HG02763 (cell line): Measurements from ENCODE around the gene FBXO11.
"Not testable (repeated sequence)": the region's sequence is repeated elsewhere in the genome, so short reads cannot be mapped to it uniquely, and the experiment has no call there.

Experiments
- ATAC-seq: cut with Tn5 transposase; IDR thresholded peaks from one replicate; pipeline ENCODE4 v1.9.1; 2021; ENCODE audit warnings: mild to moderate bottlenecking, moderate library complexity; ENCODE audit not compliant: unreplicated experiment

The FBXO11 gene

DNA sequence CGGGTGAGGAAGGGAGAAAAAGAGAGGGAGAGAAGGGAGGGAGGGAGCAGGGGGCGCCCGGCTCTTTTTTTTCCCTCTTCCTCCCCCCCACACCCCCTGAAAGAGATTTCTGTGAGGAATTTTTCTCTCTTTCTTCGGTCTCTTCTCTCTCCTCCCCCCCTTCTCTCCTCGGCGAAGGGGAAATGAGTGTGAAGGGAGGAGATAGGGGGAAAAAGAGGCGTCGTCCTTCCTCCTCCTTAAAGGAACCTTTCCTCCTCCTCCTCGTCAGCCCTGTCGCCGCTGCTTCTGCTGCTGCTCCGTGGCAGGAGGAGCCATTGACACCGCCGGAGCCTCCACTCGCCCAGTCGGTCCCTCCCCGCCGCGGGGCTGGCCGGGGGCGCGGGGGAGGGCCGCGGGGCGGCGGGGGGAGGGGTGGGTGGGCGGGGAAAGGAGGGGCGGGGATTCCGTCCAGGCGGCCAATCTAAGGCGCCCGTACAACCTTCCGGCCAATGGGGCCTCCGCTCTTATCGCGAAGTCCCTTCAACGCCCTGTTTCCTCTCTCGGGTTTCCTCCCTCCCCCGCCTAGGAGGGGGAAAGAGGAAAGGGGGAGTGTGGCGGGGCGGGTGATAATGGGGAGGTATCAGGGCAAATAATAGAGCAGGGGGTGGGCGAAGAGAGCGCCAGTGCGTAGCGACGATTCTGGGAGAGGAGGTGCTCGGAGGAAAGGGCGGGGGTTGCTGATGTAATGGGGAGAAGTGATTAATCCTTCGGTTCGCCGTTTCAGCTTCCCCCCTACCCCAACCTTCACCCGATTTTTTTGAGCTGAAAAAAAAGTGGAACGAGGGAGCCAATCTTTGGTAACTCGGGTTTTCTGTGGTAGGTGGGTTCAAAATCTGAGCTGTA lies at the start of gene FBXO11:
Gene FBXO11, minus strand, starts transcription at position 342 of the 882 bp plus-strand sequence. CDS start 778 bp downstream, outside the sequence.
- ATAC-seq, result peak; percentile 89

GRCh38 chr2:47950340-47951301 lies 44.3 kb upstream of the FBXO11 start:
- no peak for ATAC-seq

GRCh38 chr2:47946593-47946992 lies 40.3 kb upstream of the FBXO11 start:
- ATAC-seq, result no peak

DNA sequence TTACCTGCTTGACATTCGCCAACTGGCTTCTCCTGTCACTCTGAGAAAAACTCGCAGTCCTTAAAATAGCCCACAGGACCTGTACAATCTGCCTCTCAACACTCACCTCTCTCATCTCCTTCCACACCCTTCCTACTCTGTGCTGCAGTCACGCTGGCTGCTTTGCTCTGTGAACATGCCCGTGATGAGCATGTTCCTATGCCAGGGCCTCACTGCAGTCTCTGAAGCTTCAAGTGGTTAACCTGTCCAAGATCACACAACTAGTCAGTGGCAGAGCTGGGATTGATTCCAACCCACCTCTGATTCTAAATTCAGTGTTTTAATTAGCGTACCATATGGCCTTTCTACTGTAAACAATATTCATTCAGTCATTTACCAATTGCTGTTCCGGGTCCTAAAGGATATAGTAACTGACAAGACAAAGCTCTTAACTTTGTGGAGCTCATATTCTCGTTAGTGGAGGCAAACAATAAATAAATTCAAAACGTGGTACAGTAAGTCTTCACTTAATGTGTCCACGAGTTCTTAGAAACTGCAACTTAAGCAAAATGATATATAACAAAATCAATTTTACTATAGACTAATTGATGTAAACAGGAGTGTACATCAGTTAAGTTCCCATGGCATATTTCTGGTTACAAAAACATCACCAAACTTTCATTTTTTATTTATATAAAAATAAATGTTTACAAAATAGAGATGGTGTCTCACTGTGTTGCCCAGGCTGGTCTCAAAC lies 38.9 kb upstream of the FBXO11 start:
- ATAC-seq, result no peak

- no peak for ATAC-seq
Measured at GRCh38 chr2:47941936-47942335, 35.6 kb upstream of the FBXO11 start.

DNA sequence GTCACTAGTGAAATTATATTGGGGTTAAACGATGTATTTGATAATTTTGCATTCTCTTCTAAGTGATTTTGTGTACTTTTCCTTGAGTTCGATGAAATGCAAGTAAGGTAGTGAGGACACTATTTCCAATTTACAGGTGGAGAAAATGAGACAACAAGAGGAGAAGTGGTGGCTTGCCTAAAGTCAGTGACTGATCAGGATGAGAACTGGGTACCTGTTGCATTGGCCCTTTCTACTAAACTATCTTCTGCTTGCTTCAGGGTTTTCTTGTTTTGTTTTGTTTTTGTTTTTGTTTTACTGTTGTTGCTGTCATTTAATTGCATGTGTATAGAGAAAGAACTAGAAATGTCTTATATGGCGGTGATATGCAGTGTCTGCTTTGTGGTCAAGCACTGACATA lies 31.4 kb upstream of the FBXO11 start:
- no peak for ATAC-seq

- ATAC-seq, result no peak
Measured at GRCh38 chr2:47935071-47935470, 28.8 kb upstream of the FBXO11 start.

DNA sequence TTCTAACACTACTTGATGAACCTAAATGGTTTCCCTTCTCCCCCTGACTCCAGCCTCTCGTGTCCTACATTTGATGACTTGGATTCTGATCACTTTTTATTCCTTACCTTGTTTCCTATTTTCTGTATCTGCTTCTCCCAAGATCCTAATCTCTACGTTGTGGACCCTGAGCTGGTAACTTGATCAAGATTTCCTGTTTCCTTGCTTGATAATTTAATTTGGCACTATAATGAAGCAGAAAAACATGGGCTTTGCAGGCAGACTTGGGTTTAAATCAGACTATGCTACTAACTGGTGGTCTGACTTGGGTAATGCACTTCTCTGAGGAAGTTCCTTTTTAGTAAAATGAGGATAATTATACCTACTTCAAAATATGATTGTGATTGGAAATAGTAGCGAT lies 11.7 kb upstream of the FBXO11 start:
- no peak for ATAC-seq

DNA sequence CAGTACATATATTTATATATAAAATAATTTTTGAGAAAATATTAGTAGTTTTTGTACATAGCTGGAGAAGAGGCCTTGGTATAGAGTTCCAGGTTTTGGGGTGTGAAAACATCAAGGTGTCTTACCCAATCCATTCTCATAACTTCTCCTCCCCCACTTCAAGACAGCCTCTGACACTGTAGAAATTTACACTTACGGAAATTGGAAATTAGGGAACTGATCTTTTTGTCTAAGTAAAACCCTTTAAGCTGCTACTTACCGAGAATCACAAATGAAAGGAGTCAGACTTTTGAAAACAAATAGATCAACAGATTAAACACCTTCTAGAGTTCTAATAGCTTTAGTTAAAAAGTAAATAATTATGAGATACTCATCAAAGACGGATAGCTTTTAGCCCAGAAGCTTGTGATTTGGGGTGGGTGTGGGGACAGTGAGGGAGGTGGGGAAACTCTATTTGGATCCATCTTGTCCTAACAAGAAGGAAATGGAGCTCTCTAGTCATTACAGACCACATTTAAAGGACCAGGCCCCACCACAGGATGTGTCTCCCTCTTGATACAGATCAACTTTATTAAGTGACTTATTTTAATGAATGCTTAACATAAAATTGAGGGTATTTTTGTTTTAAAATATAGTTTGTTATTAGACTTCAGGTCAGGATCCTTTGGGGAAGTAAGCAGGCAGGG lies 11.1 kb upstream of the FBXO11 start:
- no peak for ATAC-seq

- no peak for ATAC-seq
Measured at GRCh38 chr2:47916412-47916811, 10.1 kb upstream of the FBXO11 start.

DNA sequence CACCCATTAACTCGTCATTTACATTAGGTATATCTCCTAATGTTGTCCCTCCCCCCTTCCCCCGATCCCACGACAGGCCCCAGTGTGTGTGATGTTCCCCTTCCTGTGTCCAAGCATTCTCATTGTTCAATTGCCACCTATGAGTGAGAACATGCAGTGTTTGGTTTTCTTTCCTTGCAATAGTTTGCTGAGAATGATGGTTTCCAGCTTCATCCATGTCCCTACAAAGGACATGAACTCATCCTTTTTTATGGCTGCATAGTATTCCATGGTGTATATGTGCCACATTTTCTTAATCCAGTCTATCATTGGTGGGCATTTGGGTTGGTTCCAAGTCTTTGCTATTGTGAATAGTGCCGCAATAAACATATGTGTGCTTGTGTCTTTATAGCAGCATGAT lies 4.4 kb upstream of the FBXO11 start:
- not testable (repeated sequence) for ATAC-seq

DNA sequence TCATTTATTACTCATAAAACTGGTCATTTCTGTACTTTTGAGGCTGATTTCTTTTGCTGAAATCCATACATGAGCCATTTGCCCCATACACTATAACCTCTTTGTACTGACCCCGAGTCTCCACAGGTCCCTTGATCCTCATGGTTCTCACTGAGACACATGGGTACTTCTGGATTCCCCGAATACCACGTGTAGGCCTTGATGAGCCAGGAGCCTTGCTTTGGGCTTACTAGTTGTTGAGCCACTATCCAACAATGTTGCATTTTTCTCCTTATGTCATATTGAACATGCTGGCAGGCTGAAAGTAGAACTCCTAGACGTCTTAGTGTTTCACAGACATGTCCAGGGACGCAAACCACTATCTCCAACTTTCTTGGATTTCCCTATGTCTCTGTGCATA lies 2.4 kb upstream of the FBXO11 start:
- ATAC-seq, result no peak

DNA sequence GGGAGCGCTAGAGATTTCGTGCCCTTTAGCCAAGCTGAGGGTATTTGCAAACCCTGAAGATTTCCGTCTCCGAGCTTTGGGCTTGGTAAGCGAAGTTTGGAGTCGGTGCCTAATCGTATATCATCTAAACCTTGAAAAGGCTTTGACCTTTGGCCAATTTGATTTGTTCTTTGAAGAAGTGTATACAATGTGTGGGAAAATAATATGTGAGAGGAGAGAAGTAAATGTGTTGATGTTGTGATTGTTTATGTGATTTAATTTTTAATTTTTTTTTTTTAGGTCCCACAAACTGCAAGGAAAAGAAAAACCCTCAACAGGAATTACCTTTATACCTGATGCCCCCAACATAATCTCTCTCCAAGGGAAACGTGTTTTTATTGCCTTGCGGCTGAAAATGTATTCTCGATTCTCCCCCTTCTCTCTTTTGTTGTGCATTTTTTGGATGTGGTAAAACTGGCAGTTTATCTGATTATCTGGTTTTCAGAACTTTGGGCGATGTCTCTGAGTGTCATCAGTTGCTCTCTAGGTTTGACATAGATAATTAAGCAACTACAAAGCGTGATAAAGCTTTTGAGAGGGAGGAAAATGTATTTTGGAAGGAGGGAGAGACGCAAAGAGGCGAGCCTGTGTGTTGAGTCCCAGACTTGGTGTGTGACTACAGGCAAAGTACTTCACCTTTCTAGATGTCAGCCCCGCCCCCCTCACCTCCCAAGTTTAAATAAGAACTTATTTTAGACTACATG lies 912 bp upstream of the FBXO11 start:
- peak; percentile 24 for ATAC-seq

- peak; percentile 9 for ATAC-seq
Measured at GRCh38 chr2:47905386-47906156, 727 bp downstream of the FBXO11 start.

DNA sequence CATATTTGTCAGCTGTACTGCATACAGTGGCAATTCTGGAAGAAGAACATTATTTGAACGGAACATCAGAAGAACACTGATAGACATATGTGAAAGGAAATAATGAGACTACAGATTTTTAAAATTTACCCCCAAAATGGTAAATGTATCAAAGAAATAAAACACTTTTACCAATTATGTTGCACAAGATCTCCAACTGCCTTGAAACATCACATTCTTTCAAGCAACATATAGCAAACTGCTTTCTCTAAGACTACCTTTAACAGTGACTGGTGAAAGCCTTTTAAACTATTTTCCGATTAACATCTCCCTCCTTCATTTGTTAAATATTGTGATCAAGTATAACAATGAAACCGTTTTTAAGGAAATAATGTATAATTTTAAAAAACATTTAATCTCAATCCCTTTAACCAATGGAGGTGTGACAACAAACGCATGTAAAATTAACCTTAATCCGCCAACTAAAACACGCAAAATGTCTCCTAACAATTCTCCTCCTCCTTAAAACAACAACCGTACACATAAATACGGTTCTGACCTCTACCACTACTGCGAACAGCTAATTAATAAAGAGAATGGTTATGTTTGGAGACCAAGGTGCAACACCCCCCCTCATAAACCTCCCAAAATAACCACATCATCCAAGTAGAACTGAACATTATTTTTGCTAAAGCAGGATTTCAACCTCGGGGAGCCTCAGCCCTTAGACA lies 2.4 kb downstream of the FBXO11 start:
- ATAC-seq, result no peak

- ATAC-seq, result not testable (repeated sequence)
Measured at GRCh38 chr2:47901892-47902291, 4.4 kb downstream of the FBXO11 start.

GRCh38 chr2:47900857-47901256 lies 5.4 kb downstream of the FBXO11 start:
- no peak for ATAC-seq
